GM19438 (cell line): ENCODE data around the gene HJURP.

Source experiments
- ATAC-seq: cut with Tn5 transposase; IDR thresholded peaks from one replicate; pipeline ENCODE4 v1.9.1; 2021; ENCODE audit warnings: low read depth; ENCODE audit not compliant: unreplicated experiment

The HJURP gene

GRCh38 chr2:233817361-233817911 is 36.9 kb downstream of the HJURP start:
- no peak for ATAC-seq

GRCh38 chr2:233816771-233817170 is 37.6 kb downstream of the HJURP start:
- no peak for ATAC-seq

GRCh38 chr2:233816334-233816733 is 38.0 kb downstream of the HJURP start:
- ATAC-seq = no peak

- no peak for ATAC-seq
Measured at GRCh38 chr2:233815861-233816260, 38.5 kb downstream of the HJURP start.

- ATAC-seq = no peak
Measured at GRCh38 chr2:233814056-233814835, 40.1 kb downstream of the HJURP start.

GRCh38 chr2:233813236-233814055 is 40.9 kb downstream of the HJURP start:
- ATAC-seq = no peak

GRCh38 chr2:233811732-233812131 is 42.6 kb downstream of the HJURP start:
- no peak for ATAC-seq

- no peak for ATAC-seq
Measured at GRCh38 chr2:233811087-233811486, 43.2 kb downstream of the HJURP start.

- no peak for ATAC-seq
Measured at GRCh38 chr2:233810385-233810784, 44.0 kb downstream of the HJURP start.

GRCh38 chr2:233807966-233808935 is 46.1 kb downstream of the HJURP start:
- no peak for ATAC-seq

GRCh38 chr2:233807215-233807865 is 47.0 kb downstream of the HJURP start:
- ATAC-seq = no peak

- ATAC-seq = no peak
Measured at GRCh38 chr2:233803994-233804393, 50.3 kb downstream of the HJURP start.

- no peak for ATAC-seq
Measured at GRCh38 chr2:233803292-233803911, 50.9 kb downstream of the HJURP start.

- ATAC-seq = no peak
Measured at GRCh38 chr2:233802132-233802815, 52.1 kb downstream of the HJURP start.

GRCh38 chr2:233801357-233802131 is 52.8 kb downstream of the HJURP start:
- ATAC-seq = no peak

- ATAC-seq = no peak
Measured at GRCh38 chr2:233800208-233800607, 54.1 kb downstream of the HJURP start.

GRCh38 chr2:233799716-233800115 is 54.6 kb downstream of the HJURP start:
- no peak for ATAC-seq

- no peak for ATAC-seq
Measured at GRCh38 chr2:233799087-233799665, 55.2 kb downstream of the HJURP start.
